Loucy (cell line): ENCODE results near the gene CD163.
"Not testable (repeated sequence)": the region's sequence is repeated elsewhere in the genome, so short reads cannot be mapped to it uniquely, and the experiment has no call there.

ENCODE experiments used
- H2AFZ ChIP-seq: fragments of 200-600 bp; sonication (generic); 2 replicates; pipeline ENCODE4 v1.6.0; 2016; ENCODE audit warnings: antibody characterized with exemption, mild to moderate bottlenecking, low read length, moderate library complexity
- H3F3A ChIP-seq: fragments of 200-600 bp; 2 replicates; pipeline ENCODE4 v1.6.0; 2016; ENCODE audit warnings: antibody characterized with exemption, low read depth, mild to moderate bottlenecking
- H3K27me3 ChIP-seq: fragments of 200-600 bp; sonication (generic); 2 replicates; pipeline ENCODE4 v1.6.1; 2014; ENCODE audit warnings: low read length, mild to moderate bottlenecking; ENCODE audit not compliant: insufficient read depth, poor library complexity, severe bottlenecking
- H3K36me3 ChIP-seq: fragments of 200-600 bp; sonication (generic); 2 replicates; pipeline ENCODE4 v1.6.1; 2016; ENCODE audit warnings: low read length; ENCODE audit not compliant: insufficient read depth
- H3K4me1 ChIP-seq: fragments of 200-600 bp; sonication (generic); 2 replicates; pipeline ENCODE4 v1.5.1; 2014; ENCODE audit warnings: low read length, mild to moderate bottlenecking; ENCODE audit not compliant: insufficient read depth, poor library complexity, severe bottlenecking
- H3K4me2 ChIP-seq: fragments of 200-600 bp; sonication (generic); 2 replicates; pipeline ENCODE4 v1.6.0; 2014; ENCODE audit warnings: antibody characterized with exemption, low read length, low read depth, mild to moderate bottlenecking; ENCODE audit not compliant: poor library complexity, severe bottlenecking
- H3K4me3 ChIP-seq: fragments of 200-600 bp; sonication (generic); 2 replicates; pipeline ENCODE4 v1.5.1; 2014; ENCODE audit warnings: low read length, mild to moderate bottlenecking, mixed read lengths; ENCODE audit not compliant: poor library complexity, severe bottlenecking
- H3K79me2 ChIP-seq: fragments of 200-600 bp; sonication (generic); 2 replicates; pipeline ENCODE4 v1.6.1; 2014; ENCODE audit warnings: low read length; ENCODE audit not compliant: insufficient read depth
- H3K9ac ChIP-seq: fragments of 200-600 bp; sonication (generic); 2 replicates; pipeline ENCODE4 v1.6.0; 2014; ENCODE audit warnings: mild to moderate bottlenecking, low read depth, low read length, moderate library complexity; ENCODE audit not compliant: poor library complexity, severe bottlenecking
- H3K9me2 ChIP-seq: fragments of 200-600 bp; sonication (generic); replicated peaks from 2 replicates; pipeline ENCODE4 v1.6.1; 2016; ENCODE audit warnings: low read depth, low read length, mixed read lengths
- H3K9me3 ChIP-seq: fragments of 200-600 bp; sonication (generic); 2 replicates; pipeline ENCODE4 v1.6.1; 2014; ENCODE audit warnings: mild to moderate bottlenecking, antibody characterized with exemption, low read length, low read depth; ENCODE audit not compliant: insufficient read depth
- H4K20me1 ChIP-seq: fragments of 200-600 bp; sonication (generic); 2 replicates; pipeline ENCODE4 v1.6.0; 2014; ENCODE audit warnings: antibody characterized with exemption, low read length, mild to moderate bottlenecking; ENCODE audit not compliant: insufficient read depth, poor library complexity, severe bottlenecking
- EZH2phosphoT487 ChIP-seq: fragments of 200-600 bp; IDR thresholded peaks from 2 replicates; pipeline ENCODE4 v1.6.1; 2018; ENCODE audit warnings: antibody characterized with exemption, mild to moderate bottlenecking, moderate library complexity, borderline replicate concordance
- TF ChIP-seq, protein P1 (sequence below): fragments of 200-600 bp; sonication (generic); conservative IDR thresholded peaks from 2 replicates; pipeline ENCODE4 v1.5.1; 2014; ENCODE audit warnings: mild to moderate bottlenecking, antibody characterized with exemption, low read length

The CD163 gene

DNA sequence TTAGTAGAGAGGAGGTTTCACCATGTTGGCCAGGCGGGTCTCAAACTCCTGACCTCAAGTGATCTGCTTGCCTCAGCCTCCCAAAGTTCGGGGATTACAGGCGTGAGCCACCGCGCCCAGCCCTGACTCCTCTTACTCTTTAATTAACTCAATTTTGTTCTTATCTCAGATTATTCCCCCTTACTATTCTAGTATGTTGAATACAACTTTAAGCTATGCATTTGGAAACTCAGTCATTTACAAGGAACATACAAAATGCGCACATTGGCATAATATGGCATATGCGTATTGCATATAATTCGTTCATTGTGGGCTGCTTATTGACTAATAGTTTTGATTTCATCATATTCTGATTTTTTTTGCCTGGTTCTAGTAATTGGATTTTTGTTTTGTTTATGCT, 10.8 kb upstream of the CD163 start:
- no peak overlapping the region for H3K4me2 ChIP-seq
- TF ChIP-seq, protein P1, sequence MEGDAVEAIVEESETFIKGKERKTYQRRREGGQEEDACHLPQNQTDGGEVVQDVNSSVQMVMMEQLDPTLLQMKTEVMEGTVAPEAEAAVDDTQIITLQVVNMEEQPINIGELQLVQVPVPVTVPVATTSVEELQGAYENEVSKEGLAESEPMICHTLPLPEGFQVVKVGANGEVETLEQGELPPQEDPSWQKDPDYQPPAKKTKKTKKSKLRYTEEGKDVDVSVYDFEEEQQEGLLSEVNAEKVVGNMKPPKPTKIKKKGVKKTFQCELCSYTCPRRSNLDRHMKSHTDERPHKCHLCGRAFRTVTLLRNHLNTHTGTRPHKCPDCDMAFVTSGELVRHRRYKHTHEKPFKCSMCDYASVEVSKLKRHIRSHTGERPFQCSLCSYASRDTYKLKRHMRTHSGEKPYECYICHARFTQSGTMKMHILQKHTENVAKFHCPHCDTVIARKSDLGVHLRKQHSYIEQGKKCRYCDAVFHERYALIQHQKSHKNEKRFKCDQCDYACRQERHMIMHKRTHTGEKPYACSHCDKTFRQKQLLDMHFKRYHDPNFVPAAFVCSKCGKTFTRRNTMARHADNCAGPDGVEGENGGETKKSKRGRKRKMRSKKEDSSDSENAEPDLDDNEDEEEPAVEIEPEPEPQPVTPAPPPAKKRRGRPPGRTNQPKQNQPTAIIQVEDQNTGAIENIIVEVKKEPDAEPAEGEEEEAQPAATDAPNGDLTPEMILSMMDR = no peak
- no peak for TF ChIP-seq EZH2phosphoT487

DNA sequence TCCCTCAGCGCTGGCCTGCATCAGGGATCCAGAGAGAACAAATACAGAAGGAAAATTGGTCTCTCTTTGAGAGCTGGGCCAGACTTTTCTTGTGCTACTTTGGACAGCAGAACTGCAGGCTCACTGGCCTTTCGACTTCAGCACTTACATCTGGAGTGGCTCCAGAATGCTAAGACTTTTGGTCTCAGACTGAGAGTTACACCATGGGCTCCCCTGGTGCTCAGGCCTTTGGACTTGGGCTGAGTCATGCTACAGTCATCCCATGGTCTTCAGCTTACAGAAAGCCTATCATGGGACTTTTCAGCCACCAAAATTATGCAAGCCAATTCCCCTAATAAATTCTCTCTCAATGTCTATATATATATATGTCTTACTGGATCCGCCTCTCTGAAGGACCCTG, 9.0 kb upstream of the CD163 start:
- Histone ChIP-seq H3K9ac (no peak overlapping the region), H2AFZ (no peak overlapping the region), H3K9me3 (no peaks in the 10 kb centered on the region), H3K27me3 (no peaks in the 10 kb centered on the region), H3F3A (no peaks in the 10 kb centered on the region), H3K36me3 (no peaks in the 10 kb centered on the region), H3K9me2 (no peaks in the 10 kb centered on the region), H4K20me1 (no peaks in the 10 kb centered on the region), H3K4me3 (no peak overlapping the region), H3K79me2 (no peaks in the 10 kb centered on the region), H3K4me1 (no peaks in the 10 kb centered on the region), H3K4me2 (no peak overlapping the region)
- TF ChIP-seq EZH2phosphoT487 = no peak
- TF ChIP-seq, protein P1 = no peak

More for the DNA sequence above, 10.8 kb upstream of the CD163 start:
- H3F3A ChIP-seq = no peaks in the 10 kb centered on the region
- no peaks in the 10 kb centered on the region for H3K27me3 ChIP-seq
- no peaks in the 10 kb centered on the region for H3K36me3 ChIP-seq
- no peaks in the 10 kb centered on the region for H3K4me1 ChIP-seq
- H3K9me3 ChIP-seq = no peaks in the 10 kb centered on the region
- no peaks in the 10 kb centered on the region for H4K20me1 ChIP-seq
- H3K9me2 ChIP-seq = no peaks in the 10 kb centered on the region
- H3K79me2 ChIP-seq = no peaks in the 10 kb centered on the region
- no peak overlapping the region for H3K9ac ChIP-seq
- no peak overlapping the region for H2AFZ ChIP-seq
- H3K4me3 ChIP-seq = no peak overlapping the region

DNA sequence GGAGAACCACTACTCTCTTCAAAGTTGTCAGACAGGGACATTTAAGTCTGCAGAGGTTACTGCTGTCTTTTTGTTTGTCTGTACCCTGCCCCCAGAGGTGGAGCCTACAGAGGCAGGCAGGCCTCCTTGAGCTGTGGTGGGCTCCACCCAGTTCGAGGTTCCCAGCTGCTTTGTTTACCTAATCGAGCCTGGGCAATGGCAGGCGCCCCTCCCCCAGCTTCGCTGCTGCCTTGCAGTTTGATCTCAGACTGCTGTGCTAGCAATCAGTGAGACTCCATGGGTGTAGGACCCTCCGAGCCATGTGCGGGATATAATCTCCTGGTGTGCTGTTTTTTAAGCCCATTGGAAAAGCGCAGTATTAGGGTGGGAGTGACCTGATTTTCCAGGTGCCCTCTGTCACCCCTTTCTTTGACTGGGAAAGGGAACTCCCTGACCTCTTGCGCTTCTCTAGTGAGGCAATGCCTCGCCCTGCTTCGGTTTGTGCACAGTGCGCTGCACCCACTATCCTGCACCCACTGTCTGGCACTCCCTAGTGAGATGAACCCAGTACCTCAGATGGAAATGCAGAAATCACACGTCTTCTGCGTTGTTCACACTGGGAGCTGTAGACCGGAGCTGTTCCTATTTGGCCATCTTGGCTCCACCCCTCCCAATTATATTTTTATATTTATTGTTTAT, 6.4 kb upstream of the CD163 start:
- H3K4me2 ChIP-seq, H2AFZ ChIP-seq, H3K36me3 ChIP-seq, H3K27me3 ChIP-seq, H4K20me1 ChIP-seq, H3K9me2 ChIP-seq, H3K4me1 ChIP-seq, H3F3A ChIP-seq, H3K9me3 ChIP-seq, H3K4me3 ChIP-seq, H3K79me2 ChIP-seq, H3K9ac ChIP-seq: not testable (repeated sequence)

DNA sequence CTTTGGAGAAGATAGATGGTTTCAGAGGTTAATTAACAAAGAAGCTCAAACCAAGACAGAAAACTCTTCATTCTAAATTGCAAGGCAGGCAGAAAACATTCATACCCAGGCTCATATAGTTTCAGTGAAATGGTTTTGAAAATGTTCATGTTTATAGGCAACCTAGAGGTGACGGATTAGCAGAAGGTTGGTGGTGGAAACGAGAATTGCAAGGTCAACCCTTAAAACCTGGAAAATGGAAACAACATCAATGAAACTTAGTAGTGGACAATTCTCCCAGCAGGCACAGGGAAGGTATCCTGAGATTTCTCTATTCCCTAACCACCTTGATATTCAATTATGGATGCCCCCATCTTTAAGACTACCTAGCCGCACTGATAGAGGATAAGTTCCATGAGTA, 965 bp downstream of the CD163 start:
- Histone ChIP-seq H3K9ac (no peak overlapping the region), H3K36me3 (no peaks in the 10 kb centered on the region), H3K79me2 (no peaks in the 10 kb centered on the region), H3K9me2 (no peaks in the 10 kb centered on the region), H3K4me2 (no peak overlapping the region), H2AFZ (no peak overlapping the region), H3K27me3 (no peaks in the 10 kb centered on the region), H3K9me3 (no peaks in the 10 kb centered on the region), H3K4me1 (no peaks in the 10 kb centered on the region), H3K4me3 (no peak overlapping the region), H4K20me1 (no peaks in the 10 kb centered on the region), H3F3A (no peaks in the 10 kb centered on the region)
- TF ChIP-seq, protein P1 = peak; percentile 18; the same call in 1 of the 2 replicates
- TF ChIP-seq EZH2phosphoT487 = no peak
